Colonic mucosa (tissue), 4 donors: ENCODE data around the gene NLGN4X. TPM values are rescaled to one million over a fixed set of nuclear protein-coding genes. Genes with fewer than 3 reads are reported as not detected.
"Not testable (repeated sequence)": the region's sequence is repeated elsewhere in the genome, so short reads cannot be mapped to it uniquely, and the experiment has no call there.

ENCODE experiments used
- DNase-seq: peaks from one replicate; pipeline ENCODE4 v3.0.0-alpha.2; 2020
- H3K27ac ChIP-seq: fragments of 200-600 bp; one replicate; pipeline ENCODE4 v1.8.0; 2021
- H3K27me3 ChIP-seq: fragments of 200-600 bp; one replicate; pipeline ENCODE4 v1.8.0; 2021
- H3K36me3 ChIP-seq: fragments of 200-600 bp; one replicate; pipeline ENCODE4 v1.8.0; 2021
- H3K4me1 ChIP-seq: fragments of 200-600 bp; one replicate; pipeline ENCODE4 v1.8.0; 2021; ENCODE audit warnings: mild to moderate bottlenecking
- H3K4me3 ChIP-seq: fragments of 200-600 bp; one replicate; pipeline ENCODE4 v1.8.0; 2021
- H3K9ac ChIP-seq, 2 donors: one replicate each; pipeline ENCODE4 v1.7.0; 2013; ENCODE audit warnings: control low read depth in 2 of 2, low read depth in 2 of 2, low read length in 2 of 2
- H3K9me3 ChIP-seq: fragments of 200-600 bp; one replicate; pipeline ENCODE4 v1.8.0; 2021
- CTCF ChIP-seq: fragments of 200-600 bp; IDR thresholded peaks from one replicate; pipeline ENCODE4 v1.8.0; 2022; ENCODE audit warnings: antibody characterized with exemption, mild to moderate bottlenecking
- intact Hi-C: fragments of 100-400 bp; cut with DNase I; formaldehyde crosslinking; loops from one replicate; pipeline ENCODE4 v1.14.1; 2022
- total RNA-seq, 2 donors: library from RNA; stranded (reverse); fragmentation: NEBNext Ultra II Directional in 1 of 2; extraction: Animal tissue kit (Norgen Biotek cat#: 25700) in 1 of 2; gene quantifications; one replicate each; pipeline ENCODE4 v1.2.1, GENCODE V29; 2021
- donor health status: healthy.
- donor health status: DM: no; HTN: no; CAD: no.
- donor health status: DM: no; HTN: no; CAD: no.

Gene NLGN4X
- total RNA-seq, 2 donors from 2014 or later: 0.89 to 2.2 TPM

- no peaks in the 10 kb centered on the region for H3K27me3 ChIP-seq
- no peaks in the 10 kb centered on the region for H3K36me3 ChIP-seq
- H3K9ac ChIP-seq: no peak overlapping the region
- TF ChIP-seq CTCF: no peak
- no peaks in the 10 kb centered on the region for H3K4me1 ChIP-seq
- intact Hi-C loops: no loop called here
- no peak overlapping the region for H3K27ac ChIP-seq
- no peak overlapping the region for H3K4me3 ChIP-seq
- no peak for DNase-seq
- no peaks in the 10 kb centered on the region for H3K9me3 ChIP-seq
Observed at GRCh38 chrX:5928224-5928623, 300.4 kb downstream of the NLGN4X start.

DNA sequence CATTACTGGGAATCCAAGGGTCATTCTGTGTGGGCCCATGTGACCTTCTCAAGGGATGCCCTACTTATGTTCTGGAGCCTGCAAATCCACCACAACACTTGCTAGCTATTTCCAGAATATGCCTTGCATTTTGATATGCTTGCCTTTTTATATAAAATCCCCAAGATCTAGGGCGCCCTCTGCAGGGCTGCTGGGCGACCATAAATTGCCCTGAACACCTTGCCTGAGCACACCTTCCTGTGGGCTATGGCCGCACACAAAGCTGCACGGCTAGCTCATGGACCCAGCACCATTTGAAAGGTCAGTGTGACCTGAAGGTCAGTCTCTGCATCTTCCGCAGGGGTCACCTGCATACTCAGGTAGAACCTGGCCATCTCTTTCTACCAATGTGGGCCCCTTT is 311.7 kb downstream of the NLGN4X start:
- H3K4me1 ChIP-seq: no peaks in the 10 kb centered on the region
- no peak overlapping the region for H3K9ac ChIP-seq
- no peaks in the 10 kb centered on the region for H3K27me3 ChIP-seq
- intact Hi-C loops: no loop called here
- no peak for TF ChIP-seq CTCF
- H3K36me3 ChIP-seq: no peaks in the 10 kb centered on the region
- no peaks in the 10 kb centered on the region for H3K9me3 ChIP-seq
- no peak overlapping the region for H3K4me3 ChIP-seq
- DNase-seq: no peak
- no peak overlapping the region for H3K27ac ChIP-seq

DNA sequence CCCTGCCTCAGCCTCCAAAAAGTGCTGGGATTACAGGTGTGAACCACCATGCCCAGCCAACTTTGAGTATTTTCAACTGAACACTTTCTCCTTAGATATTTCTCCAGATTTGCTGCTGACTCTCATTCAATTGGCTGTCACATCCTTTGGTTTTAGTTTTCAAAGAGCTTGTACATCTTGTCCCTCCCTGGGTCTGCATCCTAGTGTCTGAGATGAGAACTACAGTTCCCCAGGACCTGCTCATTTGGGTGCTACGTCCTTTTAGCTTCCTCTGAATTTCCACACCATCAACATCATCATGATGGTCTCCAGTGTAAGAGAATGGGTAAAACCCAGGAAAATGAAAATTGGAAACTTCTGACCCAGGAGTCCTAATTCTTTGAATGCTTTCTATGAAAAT is 312.9 kb downstream of the NLGN4X start:
- intact Hi-C loops: no loop called here
- no peak overlapping the region for H3K4me3 ChIP-seq
- H3K9ac ChIP-seq: no peak overlapping the region
- no peak overlapping the region for H3K27ac ChIP-seq
- H3K27me3 ChIP-seq: no peaks in the 10 kb centered on the region
- DNase-seq: no peak
- no peaks in the 10 kb centered on the region for H3K36me3 ChIP-seq
- no peak for TF ChIP-seq CTCF
- no peaks in the 10 kb centered on the region for H3K4me1 ChIP-seq
- no peaks in the 10 kb centered on the region for H3K9me3 ChIP-seq

DNA sequence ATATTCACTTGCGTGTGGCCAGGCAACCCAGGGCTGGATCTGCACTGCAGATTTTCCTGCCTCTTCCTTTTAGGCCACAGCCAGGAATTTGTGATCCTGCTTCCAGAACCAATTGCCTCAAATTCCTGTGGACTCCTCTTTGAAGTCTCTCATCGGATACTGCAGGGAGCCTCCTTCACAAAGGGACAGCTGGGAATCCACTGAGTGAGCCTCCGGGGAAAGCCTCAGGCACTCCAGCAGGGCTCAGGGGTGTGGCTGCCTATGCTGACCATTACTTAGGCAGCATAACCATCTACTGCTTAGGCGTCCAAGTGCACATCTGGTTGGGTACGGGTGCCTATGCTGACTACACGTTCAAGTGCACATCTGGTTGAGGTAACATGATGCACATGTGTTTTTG is 321.5 kb downstream of the NLGN4X start:
- Histone ChIP-seq H3K36me3 (no peaks in the 10 kb centered on the region), H3K4me1 (no peaks in the 10 kb centered on the region), H3K27me3 (no peaks in the 10 kb centered on the region), H3K9me3 (no peaks in the 10 kb centered on the region), H3K9ac (no peak overlapping the region), H3K4me3 (no peak overlapping the region), H3K27ac (no peak overlapping the region)
- no peak for TF ChIP-seq CTCF
- DNase-seq: no peak
- intact Hi-C loops: no loop called here

GRCh38 chrX:5903586-5904190 is 325.0 kb downstream of the NLGN4X start:
- intact Hi-C loops, H3K4me3 ChIP-seq, H3K9me3 ChIP-seq, H3K9ac ChIP-seq, H3K27me3 ChIP-seq, H3K36me3 ChIP-seq, DNase-seq, H3K27ac ChIP-seq, H3K4me1 ChIP-seq: not testable (repeated sequence)

DNA sequence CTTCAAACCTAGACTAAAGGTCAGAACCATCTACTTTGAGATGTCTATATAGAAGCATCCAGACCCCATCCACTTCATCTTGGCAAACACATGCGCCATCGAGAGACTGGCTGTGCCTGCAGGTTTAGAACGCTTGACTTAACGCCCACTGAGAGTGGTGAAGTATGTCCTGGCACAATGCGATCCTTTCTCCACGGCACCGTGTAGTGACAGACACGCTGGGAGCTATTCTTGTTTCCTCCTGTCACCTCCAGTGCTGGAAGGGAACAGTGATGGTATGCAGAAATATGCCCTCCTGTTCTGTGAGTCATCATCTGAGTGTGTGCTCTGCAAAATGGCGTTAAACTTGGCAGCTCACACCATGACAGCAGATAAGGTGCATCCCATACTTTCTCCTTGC is 330.2 kb downstream of the NLGN4X start:
- intact Hi-C loops: no loop called here
- no peak for DNase-seq

More for the DNA sequence above, 330.2 kb downstream of the NLGN4X start:
- Histone ChIP-seq H3K36me3 (no peaks in the 10 kb centered on the region), H3K4me1 (no peaks in the 10 kb centered on the region), H3K27me3 (no peaks in the 10 kb centered on the region), H3K9ac (no peak overlapping the region), H3K27ac (no peak overlapping the region), H3K9me3 (no peaks in the 10 kb centered on the region), H3K4me3 (no peak overlapping the region)
- no peak for TF ChIP-seq CTCF
